Brain pericyte (primary cell): ENCODE measurements around the gene KRTAP4-7.
"Not testable (repeated sequence)": the region's sequence is repeated elsewhere in the genome, so short reads cannot be mapped to it uniquely, and the experiment has no call there.

ENCODE experiments used
- DNase-seq: peaks from one replicate; pipeline ENCODE4 v3.0.0-alpha.2; 2012; ENCODE audit warnings: low read depth, low spot score

The KRTAP4-7 gene

GRCh38 chr17:41084100-41084856 is at the start of gene KRTAP4-7:
Gene KRTAP4-7 (plus strand): TSS chr17:41084150. CDS start chr17:41084207, 57 bp downstream.
- DNase-seq = not testable (repeated sequence)

- not testable (repeated sequence) for DNase-seq
Observed at GRCh38 chr17:41034346-41034935, 49.5 kb upstream of the KRTAP4-7 start, which contains the start of gene KRTAP1-3. Gene KRTAP1-3 (minus strand): TSS chr17:41034874. CDS start chr17:41034821, 53 bp downstream.

GRCh38 chr17:41037853-41038350 is 46.0 kb upstream of the KRTAP4-7 start:
- DNase-seq = no peak

- DNase-seq = not testable (repeated sequence)
Observed at GRCh38 chr17:41040783-41041571, 43.0 kb upstream of the KRTAP4-7 start, which contains the start of gene KRTAP1-1. Gene KRTAP1-1 (minus strand): TSS chr17:41041450. CDS start chr17:41041397, 53 bp downstream.

GRCh38 chr17:41042953-41043352 is 41.0 kb upstream of the KRTAP4-7 start:
- DNase-seq = no peak

- DNase-seq = not testable (repeated sequence)
Observed at GRCh38 chr17:41046735-41047465, 37.0 kb upstream of the KRTAP4-7 start, which contains the start of gene KRTAP2-1. Gene KRTAP2-1 (minus strand): TSS chr17:41047316. CDS start chr17:41047267, 49 bp downstream.

- no peak for DNase-seq
Observed at GRCh38 chr17:41048441-41048840, 35.5 kb upstream of the KRTAP4-7 start.

GRCh38 chr17:41049110-41049509 is 34.8 kb upstream of the KRTAP4-7 start:
- no peak for DNase-seq

GRCh38 chr17:41052566-41052965 is 31.4 kb upstream of the KRTAP4-7 start:
- no peak for DNase-seq

GRCh38 chr17:41054025-41054424 is 29.9 kb upstream of the KRTAP4-7 start:
- no peak for DNase-seq

GRCh38 chr17:41054556-41054955 is 29.4 kb upstream of the KRTAP4-7 start:
- DNase-seq = not testable (repeated sequence)

GRCh38 chr17:41055130-41055529 is 28.8 kb upstream of the KRTAP4-7 start, which contains the start of gene KRTAP2-2:
Gene KRTAP2-2 (minus strand): TSS chr17:41055230. CDS start chr17:41055211, 19 bp downstream.
- not testable (repeated sequence) for DNase-seq

GRCh38 chr17:41057547-41057946 is 26.4 kb upstream of the KRTAP4-7 start:
- no peak for DNase-seq

- no peak for DNase-seq
Observed at GRCh38 chr17:41058741-41059140, 25.2 kb upstream of the KRTAP4-7 start.

- DNase-seq = not testable (repeated sequence)
Observed at GRCh38 chr17:41059276-41060051, 24.5 kb upstream of the KRTAP4-7 start.

- DNase-seq = no peak
Observed at GRCh38 chr17:41060052-41060604, 23.8 kb upstream of the KRTAP4-7 start, which contains the start of gene KRTAP2-3. Gene KRTAP2-3 (minus strand): TSS chr17:41060114. CDS start chr17:41060050, 64 bp downstream.

- no peak for DNase-seq
Observed at GRCh38 chr17:41061964-41062363, 22.0 kb upstream of the KRTAP4-7 start.

- DNase-seq = no peak
Observed at GRCh38 chr17:41063449-41063848, 20.5 kb upstream of the KRTAP4-7 start.

GRCh38 chr17:41064301-41064700 is 19.6 kb upstream of the KRTAP4-7 start:
- no peak for DNase-seq
